ENCODE data around the gene GPN3. TPM values are rescaled to one million over a fixed set of nuclear protein-coding genes. Genes with fewer than 3 reads are reported as not detected.

Gene GPN3
- total and polyA plus RNA-seq, 2 of the 13 experiments (the other 11 are each of a cell fraction or from before 2014, with no cell fraction given): 28.7 to 29.5 TPM

DNA sequence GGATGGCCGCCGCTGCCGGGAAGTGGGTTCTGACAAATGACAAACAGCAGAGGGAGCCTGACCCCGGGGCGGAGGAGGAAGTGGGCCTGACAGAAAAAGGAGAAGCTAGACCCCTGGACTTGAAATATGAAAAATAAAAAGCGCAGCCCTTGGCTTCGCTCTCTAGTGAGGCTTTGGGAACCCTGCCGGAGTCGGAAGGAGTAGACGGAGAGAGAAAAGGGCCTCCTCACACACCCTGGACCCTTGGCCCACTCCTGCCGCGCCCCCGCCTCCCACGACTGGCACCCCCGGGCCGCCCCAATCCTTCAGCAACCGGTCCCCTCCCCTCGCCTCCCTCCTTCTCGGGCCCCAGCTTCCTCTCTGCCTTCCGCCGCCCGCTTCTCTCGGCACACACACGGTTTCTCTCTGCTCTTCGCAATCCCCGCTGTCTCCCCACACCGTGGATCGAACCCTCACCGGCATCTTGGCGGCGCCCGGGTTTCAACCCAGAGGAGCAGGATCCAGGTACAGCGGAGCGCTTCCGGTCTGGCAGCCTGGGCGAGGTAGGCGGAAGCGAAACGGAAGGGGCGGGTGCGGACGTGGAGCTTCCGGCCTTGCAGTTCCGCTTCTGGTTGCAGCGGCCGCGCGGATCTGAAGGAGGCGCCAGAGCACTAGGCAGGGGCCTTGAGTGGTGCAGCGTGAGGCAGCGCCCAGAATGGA is 18.1 kb downstream of the GPN3 start, which contains the start of gene ARPC3 (continued):
- TF ChIP-seq, protein P1, sequence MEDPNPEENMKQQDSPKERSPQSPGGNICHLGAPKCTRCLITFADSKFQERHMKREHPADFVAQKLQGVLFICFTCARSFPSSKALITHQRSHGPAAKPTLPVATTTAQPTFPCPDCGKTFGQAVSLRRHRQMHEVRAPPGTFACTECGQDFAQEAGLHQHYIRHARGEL (CRISPR knock-in tag; IDR thresholded peaks at IDR 0.05): no peak
- TF ChIP-seq ARID2 (CRISPR knock-in tag; IDR thresholded peaks at IDR 0.05; ENCODE audit: borderline replicate concordance) (0 out of 2 replicates have a peak, but pooled peaks have one; percentile 16), KDM3A (CRISPR knock-in tag; IDR thresholded peaks at IDR 0.05; ENCODE audit: low read depth) (peak; percentile 30), ZNF652 (CRISPR knock-in tag; IDR thresholded peaks at IDR 0.05; ENCODE audit: borderline replicate concordance, low read depth) (no peak), ZNF543 (CRISPR knock-in tag; IDR thresholded peaks at IDR 0.05) (no peak), ZNF264 (CRISPR knock-in tag; IDR thresholded peaks at IDR 0.05) (peak; percentile 77; the same call in 1 of the 2 replicates), ZNF484 (CRISPR knock-in tag; IDR thresholded peaks at IDR 0.05; ENCODE audit: borderline replicate concordance, low read depth) (no peak), ZNF468 (CRISPR knock-in tag; IDR thresholded peaks at IDR 0.05) (no peak), ZNF446 (CRISPR knock-in tag; IDR thresholded peaks at IDR 0.05) (peak; percentile 74; the same call in 1 of the 2 replicates), HNRNPL (IDR thresholded peaks at IDR 0.05; ENCODE audit: low read depth, low read length) (peak; percentile 69; the same call in 1 of the 2 replicates), PITX1 (CRISPR knock-in tag; IDR thresholded peaks at IDR 0.05) (0 out of 2 replicates have a peak, but pooled peaks have one; percentile 67), PRPF4 (IDR thresholded peaks at IDR 0.05; ENCODE audit: low read depth, low read length, poor library complexity, severe bottlenecking) (no peak), ZFP62 (CRISPR knock-in tag; IDR thresholded peaks at IDR 0.05) (no peak), RFX1 (IDR thresholded peaks at IDR 0.05) (no peak), BRCA1 (CRISPR knock-in tag; IDR thresholded peaks at IDR 0.05) (0 out of 2 replicates have a peak, but pooled peaks have one; percentile 32), ZNF547 (CRISPR knock-in tag; IDR thresholded peaks at IDR 0.05) (peak; percentile 81; the same call in 1 of the 2 replicates), ZSCAN30 (CRISPR knock-in tag; IDR thresholded peaks at IDR 0.05) (no peak), SCMH1 (CRISPR knock-in tag; IDR thresholded peaks at IDR 0.05; ENCODE audit: borderline replicate concordance) (no peak)
- TF ChIP-seq, protein P2, sequence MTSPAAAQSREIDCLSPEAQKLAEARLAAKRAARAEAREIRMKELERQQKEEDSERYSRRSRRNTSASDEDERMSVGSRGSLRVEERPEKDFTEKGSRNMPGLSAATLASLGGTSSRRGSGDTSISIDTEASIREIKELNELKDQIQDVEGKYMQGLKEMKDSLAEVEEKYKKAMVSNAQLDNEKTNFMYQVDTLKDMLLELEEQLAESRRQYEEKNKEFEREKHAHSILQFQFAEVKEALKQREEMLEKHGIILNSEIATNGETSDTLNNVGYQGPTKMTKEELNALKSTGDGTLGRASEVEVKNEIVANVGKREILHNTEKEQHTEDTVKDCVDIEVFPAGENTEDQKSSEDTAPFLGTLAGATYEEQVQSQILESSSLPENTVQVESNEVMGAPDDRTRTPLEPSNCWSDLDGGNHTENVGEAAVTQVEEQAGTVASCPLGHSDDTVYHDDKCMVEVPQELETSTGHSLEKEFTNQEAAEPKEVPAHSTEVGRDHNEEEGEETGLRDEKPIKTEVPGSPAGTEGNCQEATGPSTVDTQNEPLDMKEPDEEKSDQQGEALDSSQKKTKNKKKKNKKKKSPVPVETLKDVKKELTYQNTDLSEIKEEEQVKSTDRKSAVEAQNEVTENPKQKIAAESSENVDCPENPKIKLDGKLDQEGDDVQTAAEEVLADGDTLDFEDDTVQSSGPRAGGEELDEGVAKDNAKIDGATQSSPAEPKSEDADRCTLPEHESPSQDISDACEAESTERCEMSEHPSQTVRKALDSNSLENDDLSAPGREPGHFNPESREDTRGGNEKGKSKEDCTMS (CRISPR knock-in tag; conservative IDR thresholded peaks at IDR 0.05): no peak
- TF ChIP-seq, protein P3, sequence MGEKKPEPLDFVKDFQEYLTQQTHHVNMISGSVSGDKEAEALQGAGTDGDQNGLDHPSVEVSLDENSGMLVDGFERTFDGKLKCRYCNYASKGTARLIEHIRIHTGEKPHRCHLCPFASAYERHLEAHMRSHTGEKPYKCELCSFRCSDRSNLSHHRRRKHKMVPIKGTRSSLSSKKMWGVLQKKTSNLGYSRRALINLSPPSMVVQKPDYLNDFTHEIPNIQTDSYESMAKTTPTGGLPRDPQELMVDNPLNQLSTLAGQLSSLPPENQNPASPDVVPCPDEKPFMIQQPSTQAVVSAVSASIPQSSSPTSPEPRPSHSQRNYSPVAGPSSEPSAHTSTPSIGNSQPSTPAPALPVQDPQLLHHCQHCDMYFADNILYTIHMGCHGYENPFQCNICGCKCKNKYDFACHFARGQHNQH (CRISPR knock-in tag; IDR thresholded peaks at IDR 0.05): peak; percentile 74
- TF ChIP-seq, protein P4, sequence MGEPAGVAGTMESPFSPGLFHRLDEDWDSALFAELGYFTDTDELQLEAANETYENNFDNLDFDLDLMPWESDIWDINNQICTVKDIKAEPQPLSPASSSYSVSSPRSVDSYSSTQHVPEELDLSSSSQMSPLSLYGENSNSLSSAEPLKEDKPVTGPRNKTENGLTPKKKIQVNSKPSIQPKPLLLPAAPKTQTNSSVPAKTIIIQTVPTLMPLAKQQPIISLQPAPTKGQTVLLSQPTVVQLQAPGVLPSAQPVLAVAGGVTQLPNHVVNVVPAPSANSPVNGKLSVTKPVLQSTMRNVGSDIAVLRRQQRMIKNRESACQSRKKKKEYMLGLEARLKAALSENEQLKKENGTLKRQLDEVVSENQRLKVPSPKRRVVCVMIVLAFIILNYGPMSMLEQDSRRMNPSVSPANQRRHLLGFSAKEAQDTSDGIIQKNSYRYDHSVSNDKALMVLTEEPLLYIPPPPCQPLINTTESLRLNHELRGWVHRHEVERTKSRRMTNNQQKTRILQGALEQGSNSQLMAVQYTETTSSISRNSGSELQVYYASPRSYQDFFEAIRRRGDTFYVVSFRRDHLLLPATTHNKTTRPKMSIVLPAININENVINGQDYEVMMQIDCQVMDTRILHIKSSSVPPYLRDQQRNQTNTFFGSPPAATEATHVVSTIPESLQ (CRISPR knock-in tag; conservative IDR thresholded peaks at IDR 0.05): no peak
- TF ChIP-seq, protein P5, sequence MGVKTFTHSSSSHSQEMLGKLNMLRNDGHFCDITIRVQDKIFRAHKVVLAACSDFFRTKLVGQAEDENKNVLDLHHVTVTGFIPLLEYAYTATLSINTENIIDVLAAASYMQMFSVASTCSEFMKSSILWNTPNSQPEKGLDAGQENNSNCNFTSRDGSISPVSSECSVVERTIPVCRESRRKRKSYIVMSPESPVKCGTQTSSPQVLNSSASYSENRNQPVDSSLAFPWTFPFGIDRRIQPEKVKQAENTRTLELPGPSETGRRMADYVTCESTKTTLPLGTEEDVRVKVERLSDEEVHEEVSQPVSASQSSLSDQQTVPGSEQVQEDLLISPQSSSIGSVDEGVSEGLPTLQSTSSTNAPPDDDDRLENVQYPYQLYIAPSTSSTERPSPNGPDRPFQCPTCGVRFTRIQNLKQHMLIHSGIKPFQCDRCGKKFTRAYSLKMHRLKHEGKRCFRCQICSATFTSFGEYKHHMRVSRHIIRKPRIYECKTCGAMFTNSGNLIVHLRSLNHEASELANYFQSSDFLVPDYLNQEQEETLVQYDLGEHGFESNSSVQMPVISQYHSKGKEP (CRISPR knock-in tag; IDR thresholded peaks at IDR 0.05): no peak

Measured in HepG2 (cell line).